ENCODE measurements around the gene AFAP1L2.

- no peak for TF ChIP-seq POLR2A (IDR thresholded peaks at IDR 0.05)
- no peak for TF ChIP-seq CTCF (IDR thresholded peaks at IDR 0.05)
Observed at GRCh38 chr10:114305521-114305925, 98.8 kb downstream of the AFAP1L2 start.

Measured in stomach (tissue), 4 donors.